ENCODE measurements around the gene RAB42.

RAB42 gene, protein sequence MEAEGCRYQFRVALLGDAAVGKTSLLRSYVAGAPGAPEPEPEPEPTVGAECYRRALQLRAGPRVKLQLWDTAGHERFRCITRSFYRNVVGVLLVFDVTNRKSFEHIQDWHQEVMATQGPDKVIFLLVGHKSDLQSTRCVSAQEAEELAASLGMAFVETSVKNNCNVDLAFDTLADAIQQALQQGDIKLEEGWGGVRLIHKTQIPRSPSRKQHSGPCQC

DNA sequence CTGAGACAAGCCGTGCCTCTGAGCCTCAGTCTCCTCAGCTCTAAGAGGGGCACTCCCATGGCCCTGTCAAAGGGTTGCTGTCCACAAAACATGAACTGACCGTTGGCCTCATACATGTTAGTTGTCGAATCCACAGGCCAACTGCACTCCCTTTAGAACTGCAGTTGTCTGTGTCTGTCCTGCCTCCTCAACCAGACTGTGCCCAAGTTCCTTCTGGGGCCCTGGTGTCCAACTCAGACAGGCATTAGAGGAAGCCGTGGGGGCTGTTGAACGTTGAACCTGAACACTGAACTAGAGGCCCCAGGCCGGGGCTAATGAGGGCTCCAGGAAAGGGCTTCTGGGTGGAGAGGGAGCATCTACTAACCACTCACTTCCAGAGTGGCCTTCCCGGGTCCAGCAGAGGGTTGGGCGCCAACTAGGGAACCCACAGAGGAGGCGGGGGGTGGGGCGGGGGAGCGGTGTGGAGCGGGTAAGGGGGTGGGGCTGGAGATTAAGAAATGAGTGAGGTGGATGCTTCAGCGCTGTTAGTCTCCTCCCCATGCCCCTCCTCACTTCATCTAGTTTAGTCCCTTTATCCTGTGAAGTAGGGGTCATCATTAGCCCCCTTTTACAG is at the start of gene RAB42:
RAB42 (plus strand) TSS at position 558 of the 613 bp plus-strand sequence. CDS start 247 bp downstream, outside the sequence.
- CTCF ChIA-PET: no interaction called here
- TF ChIP-seq, protein P1, sequence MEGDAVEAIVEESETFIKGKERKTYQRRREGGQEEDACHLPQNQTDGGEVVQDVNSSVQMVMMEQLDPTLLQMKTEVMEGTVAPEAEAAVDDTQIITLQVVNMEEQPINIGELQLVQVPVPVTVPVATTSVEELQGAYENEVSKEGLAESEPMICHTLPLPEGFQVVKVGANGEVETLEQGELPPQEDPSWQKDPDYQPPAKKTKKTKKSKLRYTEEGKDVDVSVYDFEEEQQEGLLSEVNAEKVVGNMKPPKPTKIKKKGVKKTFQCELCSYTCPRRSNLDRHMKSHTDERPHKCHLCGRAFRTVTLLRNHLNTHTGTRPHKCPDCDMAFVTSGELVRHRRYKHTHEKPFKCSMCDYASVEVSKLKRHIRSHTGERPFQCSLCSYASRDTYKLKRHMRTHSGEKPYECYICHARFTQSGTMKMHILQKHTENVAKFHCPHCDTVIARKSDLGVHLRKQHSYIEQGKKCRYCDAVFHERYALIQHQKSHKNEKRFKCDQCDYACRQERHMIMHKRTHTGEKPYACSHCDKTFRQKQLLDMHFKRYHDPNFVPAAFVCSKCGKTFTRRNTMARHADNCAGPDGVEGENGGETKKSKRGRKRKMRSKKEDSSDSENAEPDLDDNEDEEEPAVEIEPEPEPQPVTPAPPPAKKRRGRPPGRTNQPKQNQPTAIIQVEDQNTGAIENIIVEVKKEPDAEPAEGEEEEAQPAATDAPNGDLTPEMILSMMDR (conservative IDR thresholded peaks at IDR 0.05; ENCODE audit: low read depth): no peak
- DNase-seq (ENCODE audit: low spot score): no peak

DNA sequence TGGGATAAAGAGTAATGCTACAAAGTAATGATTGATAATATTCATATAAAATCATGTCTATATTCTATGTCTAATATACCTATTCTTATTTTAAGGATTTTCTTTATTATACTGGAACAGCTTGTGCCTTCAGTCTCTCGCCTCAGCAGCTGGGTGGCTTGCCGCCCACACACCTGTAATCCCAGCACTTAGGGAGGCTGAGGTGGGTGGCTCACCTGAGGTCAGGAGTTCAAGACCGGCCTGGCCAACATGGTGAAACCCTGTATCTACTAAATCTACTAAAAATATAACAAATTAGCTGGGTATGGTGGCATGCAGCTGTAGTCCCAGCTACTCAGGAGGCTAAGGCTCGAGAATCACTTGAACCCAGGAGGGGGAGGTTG is 46.8 kb upstream of the RAB42 start:
- ChIA-PET CTCF (no interaction called here), POLR2A (ENCODE audit: low non-redundant PET) (interaction anchor here (0.7 kb wide), 1 partner anchor 35 kb away, joined by 3 read pairs; no protein-coding TSS in a partner anchor)
- TF ChIP-seq, protein P1 (conservative IDR thresholded peaks at IDR 0.05; ENCODE audit: low read depth): no peak
- no peak for DNase-seq (ENCODE audit: low spot score)
- H3K27ac ChIP-seq: no peak overlapping the region

More for the DNA sequence above, at the start of gene RAB42:
- POLR2A ChIA-PET (ENCODE audit: low non-redundant PET): no interaction called here
- H3K27ac ChIP-seq: peak within 1 kb of the TSS; percentile 45

GRCh38 chr1:28548318-28548717 is 43.7 kb upstream of the RAB42 start:
- CTCF ChIA-PET: interaction anchor here (0.6 kb wide), 1 partner anchor 452 kb away, joined by 4 read pairs; no protein-coding TSS in a partner anchor
- TF ChIP-seq, protein P1 (conservative IDR thresholded peaks at IDR 0.05; ENCODE audit: low read depth): no peak
- POLR2A ChIA-PET (ENCODE audit: low non-redundant PET): no interaction called here
- no peak for DNase-seq (ENCODE audit: low spot score)
- no peak overlapping the region for H3K27ac ChIP-seq

DNA sequence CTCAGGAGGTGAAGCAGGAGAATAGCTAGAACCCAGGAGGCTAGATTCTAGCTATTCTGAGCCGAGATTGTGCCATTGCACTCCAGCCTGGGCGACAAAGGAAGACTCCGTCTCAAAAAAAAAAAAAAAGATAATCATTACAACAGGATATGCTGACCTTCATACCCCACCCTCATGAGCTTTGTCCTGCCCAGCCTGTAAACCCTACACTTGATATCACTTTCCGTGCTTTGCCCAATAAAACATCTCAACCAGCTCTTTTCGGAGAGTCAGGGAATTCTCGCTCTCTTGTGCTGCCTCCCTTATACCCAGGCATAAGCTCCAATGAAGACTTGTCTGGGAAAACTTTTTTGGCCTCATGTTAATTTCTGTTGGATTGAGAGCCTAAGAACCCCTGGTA is 40.7 kb upstream of the RAB42 start:
- ChIA-PET CTCF (no interaction called here), POLR2A (ENCODE audit: low non-redundant PET) (no interaction called here)
- TF ChIP-seq, protein P1 (conservative IDR thresholded peaks at IDR 0.05; ENCODE audit: low read depth): no peak
- H3K27ac ChIP-seq: no peak overlapping the region
- DNase-seq (ENCODE audit: low spot score): no peak

GRCh38 chr1:28552758-28553663 is 39.1 kb upstream of the RAB42 start, which contains the start of gene TRNAU1AP:
TSS of gene TRNAU1AP (plus strand) at chr1:28553085. CDS start at chr1:28553111, 26 bp downstream.
- CTCF ChIA-PET: interaction anchor here (0.7 to 1.3 kb wide), 3 partner anchors 8 to 36 kb away, joined by 3 to 5 read pairs (median 3); no protein-coding TSS in a partner anchor
- peak; percentile 97 for DNase-seq (ENCODE audit: low spot score)
- POLR2A ChIA-PET (ENCODE audit: low non-redundant PET): interaction anchor here (0.6 to 2.7 kb wide), 3 partner anchors 25 to 1984 kb away, joined by 3 to 13 read pairs (median 5); no protein-coding TSS in a partner anchor

More at GRCh38 chr1:28552758-28553663, 39.1 kb upstream of the RAB42 start, which contains the start of gene TRNAU1AP:
- peak within 1 kb of the TSS; percentile 87 for H3K27ac ChIP-seq
- TF ChIP-seq, protein P1 (conservative IDR thresholded peaks at IDR 0.05; ENCODE audit: low read depth): no peak
